Activated T-helper 17 cell treated with anti-CD3 and anti-CD28 coated beads, Interleukin-2, amount 50 U/mL, for 72 hours (primary cell): Measurements from ENCODE around the gene ICE1. TPM values are rescaled to one million over a fixed set of nuclear protein-coding genes. Genes with fewer than 3 reads are reported as not detected.
"Not testable (repeated sequence)": the region's sequence is repeated elsewhere in the genome, so short reads cannot be mapped to it uniquely, and the experiment has no call there.

ENCODE experiments used
- ATAC-seq: fragments of 150-1000 bp; cut with Tn5 transposase; replicated peaks from 2 replicates; pipeline ENCODE4 v1.10.0; 2021; ENCODE audit warnings: mild to moderate bottlenecking, moderate library complexity
- H3K27ac Mint-ChIP-seq: one replicate; pipeline ENCODE4 v1.8.0; 2022; ENCODE audit warnings: mixed read lengths
- H3K27me3 Mint-ChIP-seq: one replicate; pipeline ENCODE4 v1.8.0; 2022; ENCODE audit warnings: mixed read lengths
- H3K36me3 Mint-ChIP-seq: one replicate; pipeline ENCODE4 v1.8.0; 2022; ENCODE audit warnings: low read depth, mild to moderate bottlenecking, mixed read lengths
- H3K4me1 Mint-ChIP-seq: one replicate; pipeline ENCODE4 v1.8.0; 2022; ENCODE audit warnings: mixed read lengths
- H3K4me3 Mint-ChIP-seq: one replicate; pipeline ENCODE4 v1.8.0; 2022; ENCODE audit warnings: mild to moderate bottlenecking, mixed read lengths
- H3K9me3 Mint-ChIP-seq: one replicate; pipeline ENCODE4 v1.8.0; 2022; ENCODE audit warnings: mixed read lengths
- total RNA-seq, 2 donors: library from RNA; stranded (reverse); gene quantifications; one replicate each; pipeline ENCODE4 v1.2.3, GENCODE V29; 2022

The ICE1 gene
- total RNA-seq, 2 donors from 2014 or later = 19.1 to 27.8 TPM

- Mint-ChIP-seq H3K27ac (no peak overlapping the region), H3K9me3 (no peaks in the 10 kb centered on the region), H3K36me3 (peaks cover 98% of the 10 kb centered on the region), H3K4me1 (no peaks in the 10 kb centered on the region), H3K27me3 (no peaks in the 10 kb centered on the region), H3K4me3 (no peak overlapping the region)
- no peak for ATAC-seq
These were observed 29.4 kb downstream of the ICE1 start for GRCh38 chr5:5451863-5452262.

- ATAC-seq = no peak
- H3K36me3 Mint-ChIP-seq = peaks cover 98% of the 10 kb centered on the region
- H3K27ac Mint-ChIP-seq = no peak overlapping the region
- H3K4me3 Mint-ChIP-seq = no peak overlapping the region
- H3K27me3 Mint-ChIP-seq = no peaks in the 10 kb centered on the region
- H3K9me3 Mint-ChIP-seq = no peaks in the 10 kb centered on the region
- H3K4me1 Mint-ChIP-seq = no peaks in the 10 kb centered on the region
These were observed 30.7 kb downstream of the ICE1 start for GRCh38 chr5:5453131-5453530.

DNA sequence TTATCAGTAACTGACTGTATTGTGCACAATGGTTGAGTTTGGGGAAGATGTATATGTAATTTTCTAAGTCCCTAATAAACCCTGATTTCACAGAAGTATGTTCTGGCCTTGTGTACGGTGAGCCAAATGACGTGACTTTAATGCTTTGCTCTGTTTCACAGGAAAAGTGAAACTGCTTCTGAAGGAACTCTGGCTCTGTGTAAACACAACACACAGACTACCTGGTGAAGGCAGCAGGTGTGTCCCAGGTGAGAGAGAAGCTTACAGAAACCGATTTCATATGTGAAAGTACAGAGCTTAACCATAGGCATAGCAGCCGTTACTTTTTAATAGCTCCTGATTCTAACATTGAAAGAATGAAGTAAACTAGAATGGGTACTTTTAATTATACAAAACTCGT lies 31.9 kb downstream of the ICE1 start:
- H3K4me3 Mint-ChIP-seq = no peak overlapping the region
- H3K4me1 Mint-ChIP-seq = peaks cover 2% of the 10 kb centered on the region
- ATAC-seq = no peak
- no peak overlapping the region for H3K27ac Mint-ChIP-seq
- H3K36me3 Mint-ChIP-seq = peaks cover 99% of the 10 kb centered on the region
- H3K9me3 Mint-ChIP-seq = no peaks in the 10 kb centered on the region
- H3K27me3 Mint-ChIP-seq = no peaks in the 10 kb centered on the region

- ATAC-seq = no peak
- Mint-ChIP-seq H3K9me3 (no peaks in the 10 kb centered on the region), H3K4me1 (peaks cover 7% of the 10 kb centered on the region), H3K36me3 (peaks cover 100% of the 10 kb centered on the region), H3K27ac (no peak overlapping the region), H3K4me3 (no peak overlapping the region), H3K27me3 (no peaks in the 10 kb centered on the region)
These were observed 34.4 kb downstream of the ICE1 start for GRCh38 chr5:5456858-5457257.

GRCh38 chr5:5460311-5460710 lies 37.8 kb downstream of the ICE1 start:
- no peak overlapping the region for H3K4me3 Mint-ChIP-seq
- no peak for ATAC-seq
- no peaks in the 10 kb centered on the region for H3K9me3 Mint-ChIP-seq
- no peaks in the 10 kb centered on the region for H3K27me3 Mint-ChIP-seq
- H3K36me3 Mint-ChIP-seq = peaks cover 100% of the 10 kb centered on the region
- peaks cover 7% of the 10 kb centered on the region for H3K4me1 Mint-ChIP-seq
- H3K27ac Mint-ChIP-seq = no peak overlapping the region

DNA sequence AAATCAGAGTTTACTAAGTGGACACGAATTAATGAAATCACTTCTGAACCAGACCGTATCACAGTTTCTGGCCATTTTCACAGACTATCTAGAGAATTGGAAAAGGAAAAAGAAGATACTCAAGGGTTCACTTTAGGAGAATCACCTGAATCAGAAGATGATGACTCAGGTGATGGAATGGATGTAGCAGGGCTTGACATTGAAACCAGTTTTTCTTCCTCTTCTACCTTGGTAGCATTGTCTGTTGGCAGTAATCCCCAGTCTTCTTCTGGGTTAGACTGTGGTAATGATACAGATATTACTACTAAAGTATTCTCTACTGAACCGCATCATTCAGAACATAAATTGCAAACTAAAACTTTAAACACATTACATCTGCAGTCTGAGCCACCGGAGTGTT lies 38.5 kb downstream of the ICE1 start:
- H3K36me3 Mint-ChIP-seq = peaks cover 96% of the 10 kb centered on the region
- peaks cover 7% of the 10 kb centered on the region for H3K4me1 Mint-ChIP-seq
- no peak for ATAC-seq
- no peak overlapping the region for H3K27ac Mint-ChIP-seq
- H3K4me3 Mint-ChIP-seq = no peak overlapping the region
- H3K27me3 Mint-ChIP-seq = no peaks in the 10 kb centered on the region
- H3K9me3 Mint-ChIP-seq = no peaks in the 10 kb centered on the region

GRCh38 chr5:5464036-5464715 lies 41.7 kb downstream of the ICE1 start:
- no peaks in the 10 kb centered on the region for H3K9me3 Mint-ChIP-seq
- no peak overlapping the region for H3K4me3 Mint-ChIP-seq
- H3K36me3 Mint-ChIP-seq = peaks cover 92% of the 10 kb centered on the region
- no peak for ATAC-seq
- H3K27ac Mint-ChIP-seq = no peak overlapping the region
- no peaks in the 10 kb centered on the region for H3K27me3 Mint-ChIP-seq
- peaks cover 15% of the 10 kb centered on the region for H3K4me1 Mint-ChIP-seq

- no peak for ATAC-seq
- Mint-ChIP-seq H3K4me1 (peaks cover 8% of the 10 kb centered on the region), H3K27ac (no peak overlapping the region), H3K9me3 (no peaks in the 10 kb centered on the region), H3K4me3 (no peak overlapping the region), H3K27me3 (no peaks in the 10 kb centered on the region), H3K36me3 (peaks cover 87% of the 10 kb centered on the region)
These were observed 43.8 kb downstream of the ICE1 start for GRCh38 chr5:5466227-5466626.

DNA sequence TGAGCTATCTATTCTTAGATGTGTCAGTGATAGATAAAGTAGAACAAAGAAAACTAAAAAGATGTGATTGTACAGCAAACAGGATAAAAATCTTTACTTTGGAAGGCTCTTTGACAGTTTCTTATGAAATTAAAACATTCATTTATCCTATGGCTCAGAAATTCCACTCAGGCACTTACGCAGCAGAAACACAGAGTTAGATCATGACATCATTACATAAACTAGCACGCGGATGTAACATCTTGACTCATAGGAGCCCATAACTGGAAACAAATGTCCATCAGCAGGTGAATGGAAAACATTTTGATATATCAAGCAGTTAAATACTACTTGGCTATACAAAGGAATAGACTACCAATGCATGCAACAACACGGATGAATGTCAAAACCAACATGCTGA lies 45.3 kb downstream of the ICE1 start:
- H3K27ac Mint-ChIP-seq = no peak overlapping the region
- ATAC-seq = no peak
- H3K4me1 Mint-ChIP-seq = peaks cover 8% of the 10 kb centered on the region
- H3K27me3 Mint-ChIP-seq = no peaks in the 10 kb centered on the region
- H3K36me3 Mint-ChIP-seq = peaks cover 80% of the 10 kb centered on the region
- no peak overlapping the region for H3K4me3 Mint-ChIP-seq
- no peaks in the 10 kb centered on the region for H3K9me3 Mint-ChIP-seq

GRCh38 chr5:5470933-5471332 lies 48.5 kb downstream of the ICE1 start:
- no peak overlapping the region for H3K4me3 Mint-ChIP-seq
- H3K27ac Mint-ChIP-seq = no peak overlapping the region
- no peak for ATAC-seq
- H3K36me3 Mint-ChIP-seq = peaks cover 82% of the 10 kb centered on the region
- peaks cover 8% of the 10 kb centered on the region for H3K4me1 Mint-ChIP-seq
- H3K9me3 Mint-ChIP-seq = no peaks in the 10 kb centered on the region
- H3K27me3 Mint-ChIP-seq = no peaks in the 10 kb centered on the region

GRCh38 chr5:5473226-5473625 lies 50.7 kb downstream of the ICE1 start:
- H3K4me3 Mint-ChIP-seq = no peak overlapping the region
- H3K27ac Mint-ChIP-seq = no peak overlapping the region
- peaks cover 82% of the 10 kb centered on the region for H3K36me3 Mint-ChIP-seq
- H3K4me1 Mint-ChIP-seq = no peaks in the 10 kb centered on the region
- H3K9me3 Mint-ChIP-seq = no peaks in the 10 kb centered on the region
- ATAC-seq = no peak
- H3K27me3 Mint-ChIP-seq = no peaks in the 10 kb centered on the region

- no peak overlapping the region for H3K27ac Mint-ChIP-seq
- no peak overlapping the region for H3K4me3 Mint-ChIP-seq
- H3K9me3 Mint-ChIP-seq = no peaks in the 10 kb centered on the region
- peaks cover 84% of the 10 kb centered on the region for H3K36me3 Mint-ChIP-seq
- no peaks in the 10 kb centered on the region for H3K4me1 Mint-ChIP-seq
- ATAC-seq = no peak
- no peaks in the 10 kb centered on the region for H3K27me3 Mint-ChIP-seq
These were observed 52.5 kb downstream of the ICE1 start for GRCh38 chr5:5474961-5475360.

DNA sequence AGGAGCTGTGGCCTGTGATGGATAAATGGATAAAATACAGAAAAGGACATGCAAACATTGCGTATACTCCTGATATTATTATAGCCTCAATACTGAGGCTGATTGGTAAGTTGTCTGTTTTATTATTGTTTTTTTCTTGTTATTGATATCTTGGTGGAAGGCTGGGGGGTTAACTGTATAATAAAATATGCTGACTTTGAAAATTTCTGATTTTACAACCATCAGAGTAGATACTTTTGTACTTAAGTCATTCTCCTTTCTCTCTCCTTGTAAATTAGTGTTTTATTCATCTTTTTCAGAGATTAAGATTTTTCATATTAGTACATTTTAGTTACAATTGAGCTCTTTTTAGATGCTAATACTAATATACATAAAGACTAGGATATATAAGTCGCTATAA lies 53.5 kb downstream of the ICE1 start:
- Mint-ChIP-seq H3K36me3 (peaks cover 84% of the 10 kb centered on the region), H3K27ac (no peak overlapping the region), H3K27me3 (no peaks in the 10 kb centered on the region), H3K9me3 (no peaks in the 10 kb centered on the region), H3K4me3 (no peak overlapping the region), H3K4me1 (peaks cover 5% of the 10 kb centered on the region)
- ATAC-seq = no peak

DNA sequence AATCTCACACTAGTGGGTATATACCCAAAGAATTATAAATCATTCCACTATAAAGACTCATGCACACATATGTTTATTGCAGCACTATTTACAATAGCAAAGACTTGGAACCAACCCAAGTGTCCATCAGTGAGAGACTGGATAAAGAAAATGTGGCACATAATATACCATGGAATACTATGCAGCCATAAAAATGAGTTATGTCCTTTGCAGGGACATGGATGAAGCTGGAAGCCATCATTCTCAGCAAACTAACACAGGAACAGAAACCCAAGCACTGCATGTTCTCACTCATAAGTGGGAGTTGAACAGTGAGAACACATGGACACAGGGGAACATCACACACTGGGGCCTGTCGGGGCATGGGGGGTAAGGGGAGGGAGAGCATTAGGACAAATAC lies 57.1 kb downstream of the ICE1 start:
- not testable (repeated sequence) for H3K9me3 Mint-ChIP-seq, H3K4me3 Mint-ChIP-seq, H3K27me3 Mint-ChIP-seq, H3K4me1 Mint-ChIP-seq, ATAC-seq
- Mint-ChIP-seq H3K27ac (peak overlapping the region; percentile 33), H3K36me3 (peaks cover 60% of the 10 kb centered on the region)

DNA sequence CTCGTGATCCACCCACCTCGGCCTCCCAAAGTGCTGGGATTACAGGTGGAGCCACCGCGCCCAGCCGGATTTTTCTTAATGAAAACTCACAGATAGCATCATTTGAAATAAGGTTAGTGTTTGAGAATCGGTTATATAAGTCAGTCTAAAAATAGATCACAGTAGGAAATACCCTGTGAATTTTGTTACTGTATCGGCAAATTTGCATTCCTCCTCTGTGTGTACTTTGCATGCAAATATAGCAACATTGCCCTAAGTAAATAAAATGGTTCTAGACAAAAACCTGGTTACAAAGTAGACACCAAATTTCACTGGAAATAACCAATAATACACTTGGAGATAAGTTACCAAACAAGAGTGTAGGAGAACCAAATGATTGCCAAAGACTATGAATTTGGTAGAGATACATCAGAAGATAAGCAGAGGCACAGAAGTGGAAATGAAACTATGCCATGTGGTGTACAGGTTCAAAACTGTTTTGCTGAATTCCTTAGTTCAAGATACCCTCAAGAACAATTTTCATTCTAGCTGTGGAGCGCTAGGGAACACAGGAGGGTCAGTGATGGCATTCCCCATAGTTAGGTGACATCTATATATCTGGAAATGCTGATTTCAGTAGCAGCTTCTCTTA lies 58.1 kb downstream of the ICE1 start:
- H3K36me3 Mint-ChIP-seq = peaks cover 55% of the 10 kb centered on the region
- H3K9me3 Mint-ChIP-seq = no peaks in the 10 kb centered on the region
- peaks cover 9% of the 10 kb centered on the region for H3K4me1 Mint-ChIP-seq
- H3K4me3 Mint-ChIP-seq = no peak overlapping the region
- no peak for ATAC-seq
- no peaks in the 10 kb centered on the region for H3K27me3 Mint-ChIP-seq
- peak overlapping the region; percentile 15 for H3K27ac Mint-ChIP-seq
